Heart right ventricle (tissue), 16 donors: ENCODE measurements around the gene MLIP. TPM values are rescaled to one million over a fixed set of nuclear protein-coding genes. Genes with fewer than 3 reads are reported as not detected.

ENCODE experiments used
- ATAC-seq, 8 donors: fragments of 200-7000 bp; cut with Tn5 transposase; one replicate each; pipeline ENCODE4 v1.9.1; 2020; ENCODE audit warnings: mild to moderate bottlenecking in 8 of 8, moderate library complexity in 8 of 8, moderate number of reproducible peaks in 1 of 8
- DNase-seq, 2 donors: peaks; one replicate each; pipeline ENCODE4 v3.0.0-alpha.2; 2020
- H3K27ac ChIP-seq, 10 donors: fragments of 200-600 bp; sonication (generic) in 2 of 10; one replicate each; pipeline versions ENCODE4 v1.5.0 to v1.8.0; 2020 to 2022; ENCODE audit warnings: mild to moderate bottlenecking in 3 of 10
- H3K27me3 ChIP-seq, 7 donors: fragments of 200-600 bp; one replicate each; pipeline ENCODE4 v1.8.0; 2021 to 2022; ENCODE audit warnings: mild to moderate bottlenecking in 2 of 7
- H3K36me3 ChIP-seq, 9 donors: fragments of 200-600 bp; sonication (generic) in 1 of 9; one replicate each; pipeline versions ENCODE4 v1.5.0 to v1.8.0; 2020 to 2022; ENCODE audit warnings: mild to moderate bottlenecking in 2 of 9
- H3K4me1 ChIP-seq, 9 donors: fragments of 200-600 bp; sonication (generic) in 1 of 9; one replicate each; pipeline versions ENCODE4 v1.5.0 to v1.8.0; 2020 to 2022; ENCODE audit warnings: mild to moderate bottlenecking in 4 of 9
- H3K4me3 ChIP-seq, 10 donors: fragments of 200-600 bp; sonication (generic) in 2 of 10; one replicate each; pipeline versions ENCODE4 v1.5.0 to v1.8.0; 2020 to 2022; ENCODE audit warnings: mild to moderate bottlenecking in 7 of 10, moderate library complexity in 2 of 10
- H3K9me3 ChIP-seq, 11 donors: fragments of 200-600 bp in 10 of 11; sonication (generic) in 2 of 11; one replicate each; pipeline versions ENCODE4 v1.5.0 to v1.8.0; 2013 to 2022; ENCODE audit warnings: mild to moderate bottlenecking in 2 of 11, control low read depth in 1 of 11, moderate library complexity in 1 of 11
- WGBS, 2 donors: extraction: QIAGEN DNeasy Blood & Tissue Kit; methylation state at CpG; one replicate each; pipeline ENCODE4 v1.1.7; 2013; ENCODE audit warnings: inconsistent platforms in 1 of 2; 5-methylcytosine and 5-hydroxymethylcytosine counted together
- intact Hi-C, 10 donors: fragments of 100-400 bp; cut with DNase I; formaldehyde crosslinking; loops; one replicate each; pipeline versions ENCODE4 v1.11.1 to v1.14.2; 2022
- polyA plus RNA-seq, 2 donors: library from polyadenylated mRNA; stranded (reverse); fragments of 200-250 nt; gene quantifications; one replicate each; pipeline ENCODE4 v1.2.3, GENCODE V29; 2013
- total RNA-seq, 10 donors: library from RNA; stranded (reverse); fragmentation: NEBNext Ultra II Directional in 3 of 10; extraction: Animal tissue kit (Norgen Biotek cat#: 25700) in 3 of 10; gene quantifications; one replicate each; pipeline versions ENCODE4 v1.2.1 to v1.2.4, GENCODE V29; 2021 to 2023
- TF ChIP-seq, protein P1 (sequence below), 9 donors: fragments of 200-600 bp; sonication (generic) in 2 of 9; IDR thresholded peaks; one replicate each; pipeline versions ENCODE4 v1.5.0 to v1.8.0; 2021 to 2022; ENCODE audit warnings: antibody characterized with exemption in 9 of 9, mild to moderate bottlenecking in 5 of 9, moderate library complexity in 1 of 9
- donor health status: Arrhythmogenic right ventricular cardiomyopathy.
- donor health status: ischemic (EF 13 %, LVEDD 7.1; RV severe dilation, severe dysfunction).
- donor health status: healthy with polysubstance abuse.
- donor health status: DM: no; HTN: yes; CAD: no.
- donor health status: DM: no; HTN: no; CAD: no.
- donor health status: ischemic (EF 25% LVEDD 6.9; RV normal size, moderate dysfunction).
- donor health status: ischemic (EF 25% LVEDD 5.7; RV mildly dilated, moderate dysfunction).
- donor health status: healthy.
- donor health status: DM: yes; HTN: yes; CAD: no.
- donor health status: Ischemic cardiomyopathy.
- donor health status: ischemic (EF 35%, LVEDD 5.7; RV mildly dilated, moderate dysfunction).
- donor health status: nonischemic (EF 11% LVEDD 7.7; RV severe dilation, severe dysfunction).
- donor health status: DM: yes; HTN: yes; CAD: no.
- donor health status: PGD.
- donor health status: ischemic (EF 29% LVEDD 5.4; RV normal size, mild dysfunction).
- donor health status: nonischemic (EF 23%, LVEDD 6.1; RV moderate dilation, normal function).

Gene MLIP
- total and polyA plus RNA-seq, 12 donors: 102 to 486 (median 394) TPM

DNA sequence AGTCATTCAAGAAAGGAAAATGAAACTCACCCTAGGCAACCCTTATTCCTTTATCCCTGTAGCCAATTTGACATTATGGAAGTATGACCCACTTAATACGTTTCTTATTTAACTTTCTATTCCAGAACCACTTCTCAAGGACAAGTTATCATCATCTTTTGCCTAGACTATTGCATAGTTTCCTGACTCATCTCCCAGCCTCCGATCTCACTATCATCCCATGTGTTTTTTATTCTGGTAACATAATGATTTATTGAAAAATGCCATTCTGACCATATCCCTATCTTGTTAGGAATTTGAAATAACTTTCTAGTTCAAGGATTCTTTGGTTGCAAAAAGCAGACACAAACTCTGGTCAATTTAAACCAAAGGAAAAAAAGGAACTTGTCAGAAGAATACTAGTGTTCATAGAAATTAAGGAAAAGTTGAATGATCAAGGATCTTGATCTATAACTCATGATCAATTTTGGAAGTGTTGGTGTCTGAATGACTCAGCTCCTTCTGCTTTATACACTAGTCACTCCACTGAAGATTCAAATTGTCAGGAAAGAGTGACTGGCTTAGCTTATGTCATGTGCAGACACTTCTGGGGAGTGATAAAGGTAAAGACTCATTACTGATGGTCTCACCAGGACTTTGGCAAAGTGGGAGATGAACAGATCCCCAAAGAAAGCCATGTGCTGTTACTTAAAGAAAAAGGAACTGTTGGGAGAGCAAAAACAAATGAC, 188.5 kb downstream of the MLIP start:
- H3K9me3 ChIP-seq: no peaks in the 10 kb centered on the region
- H3K27ac ChIP-seq: no peak overlapping the region
- DNase-seq: no peak
- ATAC-seq: no peak
- no peaks in the 10 kb centered on the region for H3K36me3 ChIP-seq
- WGBS, 2 donors: 73 to 84% methylated on average over 2 of the region's 2 CpGs
- TF ChIP-seq, protein P1, sequence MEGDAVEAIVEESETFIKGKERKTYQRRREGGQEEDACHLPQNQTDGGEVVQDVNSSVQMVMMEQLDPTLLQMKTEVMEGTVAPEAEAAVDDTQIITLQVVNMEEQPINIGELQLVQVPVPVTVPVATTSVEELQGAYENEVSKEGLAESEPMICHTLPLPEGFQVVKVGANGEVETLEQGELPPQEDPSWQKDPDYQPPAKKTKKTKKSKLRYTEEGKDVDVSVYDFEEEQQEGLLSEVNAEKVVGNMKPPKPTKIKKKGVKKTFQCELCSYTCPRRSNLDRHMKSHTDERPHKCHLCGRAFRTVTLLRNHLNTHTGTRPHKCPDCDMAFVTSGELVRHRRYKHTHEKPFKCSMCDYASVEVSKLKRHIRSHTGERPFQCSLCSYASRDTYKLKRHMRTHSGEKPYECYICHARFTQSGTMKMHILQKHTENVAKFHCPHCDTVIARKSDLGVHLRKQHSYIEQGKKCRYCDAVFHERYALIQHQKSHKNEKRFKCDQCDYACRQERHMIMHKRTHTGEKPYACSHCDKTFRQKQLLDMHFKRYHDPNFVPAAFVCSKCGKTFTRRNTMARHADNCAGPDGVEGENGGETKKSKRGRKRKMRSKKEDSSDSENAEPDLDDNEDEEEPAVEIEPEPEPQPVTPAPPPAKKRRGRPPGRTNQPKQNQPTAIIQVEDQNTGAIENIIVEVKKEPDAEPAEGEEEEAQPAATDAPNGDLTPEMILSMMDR (IDR thresholded peaks at IDR 0.05): no peak
- no peaks in the 10 kb centered on the region for H3K27me3 ChIP-seq
- H3K4me3 ChIP-seq: no peak overlapping the region
- intact Hi-C loops: no loop called here
- no peaks in the 10 kb centered on the region for H3K4me1 ChIP-seq

DNA sequence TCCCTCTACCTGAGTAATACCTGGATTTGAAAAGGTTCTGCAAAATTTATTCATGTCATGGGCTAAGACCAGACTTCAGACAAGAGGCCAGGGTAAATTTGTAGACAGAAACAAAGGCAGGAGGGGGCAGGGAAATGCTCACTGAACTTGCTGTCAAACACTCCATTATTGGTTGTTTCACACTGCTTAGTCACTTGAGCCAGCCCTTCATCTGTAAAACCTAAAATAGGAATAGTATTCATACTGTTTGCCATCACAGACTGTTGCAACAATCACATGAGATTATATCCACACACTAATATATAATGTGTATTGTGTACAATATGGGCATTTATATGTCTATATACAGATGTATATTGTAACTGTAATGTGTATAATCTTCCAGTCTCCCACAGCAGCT, 190.5 kb downstream of the MLIP start:
- intact Hi-C loops: no loop called here
- H3K27me3 ChIP-seq: no peaks in the 10 kb centered on the region
- DNase-seq: no peak
- H3K36me3 ChIP-seq: no peaks in the 10 kb centered on the region
- H3K9me3 ChIP-seq: no peaks in the 10 kb centered on the region
- no peak overlapping the region for H3K27ac ChIP-seq
- no peaks in the 10 kb centered on the region for H3K4me1 ChIP-seq
- no peak for ATAC-seq
- no peak overlapping the region for H3K4me3 ChIP-seq
- TF ChIP-seq, protein P1 (IDR thresholded peaks at IDR 0.05): no peak

DNA sequence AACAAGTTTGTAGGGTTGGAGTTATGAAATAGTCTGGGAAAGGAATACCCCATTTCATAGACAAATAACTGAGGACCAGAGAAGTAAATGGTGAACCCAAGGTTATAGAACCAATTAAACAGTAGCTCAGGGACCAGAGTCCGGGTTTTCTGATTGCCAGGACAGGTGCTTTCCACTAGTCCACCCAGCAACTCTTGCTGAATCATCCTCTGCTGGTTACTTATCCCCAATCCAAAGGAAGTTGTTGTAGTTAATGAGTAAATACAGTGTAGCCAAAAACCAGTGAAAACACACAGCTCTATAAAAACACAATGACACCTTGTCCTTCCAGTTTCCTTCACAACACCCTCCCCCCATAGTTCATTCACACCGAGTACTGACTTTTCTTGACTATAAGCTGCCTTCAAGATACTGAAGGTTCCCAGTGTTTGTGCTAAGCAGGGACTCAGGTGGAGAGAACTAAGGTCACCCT, 196.2 kb downstream of the MLIP start:
- intact Hi-C loops: no loop called here
- 69% methylated on average over 2 of the region's 2 CpGs for whole genome bisulfite sequencing, 2 donors

DNA sequence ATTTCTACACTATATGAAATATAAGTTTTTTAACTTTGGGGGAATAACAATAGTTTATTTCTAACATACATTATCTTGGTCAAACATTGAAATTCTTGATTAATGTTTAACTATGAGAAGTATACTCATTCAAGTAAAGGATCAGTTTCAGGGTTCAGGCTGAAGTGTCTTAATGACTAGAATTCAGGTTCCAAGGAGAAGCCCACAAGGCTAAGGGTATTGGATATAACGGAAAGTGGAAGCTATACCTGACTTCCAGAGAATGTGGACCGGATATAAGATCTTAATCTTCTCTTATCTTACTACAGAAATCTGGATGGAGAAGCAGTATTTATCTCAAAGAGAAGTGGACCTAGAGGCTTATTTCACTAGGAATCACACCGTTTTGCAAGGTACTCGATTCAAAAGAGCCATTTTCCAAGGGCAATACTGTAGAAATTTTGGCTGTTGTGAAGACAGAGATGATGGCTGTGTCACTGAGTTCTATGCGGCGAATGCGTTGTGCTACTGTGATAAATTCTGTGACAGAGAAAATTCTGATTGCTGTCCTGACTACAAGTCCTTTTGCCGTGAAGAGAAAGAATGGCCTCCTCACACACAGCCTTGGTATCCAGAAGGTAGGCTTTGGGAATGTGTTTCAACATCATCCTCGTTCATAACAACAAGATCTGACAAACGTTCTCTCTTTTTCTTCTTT, 197.2 kb downstream of the MLIP start, which contains the start of gene TINAG:
TSS of gene TINAG (plus strand) at position 153 of the 697 bp plus-strand sequence. CDS start at position 263, 110 bp downstream.
- WGBS, 2 donors: 81 to 83% methylated on average over 10 of the region's 10 CpGs
- Histone ChIP-seq H3K9me3 (no peaks in the 10 kb centered on the region), H3K27ac (no peak within 1 kb of the TSS), H3K36me3 (no peaks in the 10 kb centered on the region), H3K27me3 (no peaks in the 10 kb centered on the region), H3K4me3 (no peak within 1 kb of the TSS), H3K4me1 (no peaks in the 10 kb centered on the region)
- ATAC-seq (no peak), DNase-seq (no peak)
- TF ChIP-seq, protein P1 (IDR thresholded peaks at IDR 0.05): no peak
- intact Hi-C loops: no loop called here

More for the DNA sequence above, 196.2 kb downstream of the MLIP start:
- no peaks in the 10 kb centered on the region for H3K27me3 ChIP-seq
- TF ChIP-seq, protein P1 (IDR thresholded peaks at IDR 0.05): no peak
- H3K9me3 ChIP-seq: no peaks in the 10 kb centered on the region
- H3K36me3 ChIP-seq: no peaks in the 10 kb centered on the region
- H3K4me1 ChIP-seq: no peaks in the 10 kb centered on the region
- DNase-seq: no peak
- no peak for ATAC-seq
- H3K27ac ChIP-seq: no peak overlapping the region
- H3K4me3 ChIP-seq: no peak overlapping the region
